GM23248 (cell line): ENCODE results near the gene NUP214. TPM values are rescaled to one million over a fixed set of nuclear protein-coding genes. Genes with fewer than 3 reads are reported as not detected.

Experiments
- DNase-seq: peaks from one replicate; pipeline ENCODE4 v3.0.0-alpha.2; 2015
- H2AFZ ChIP-seq: fragments of 200-600 bp; sonication (generic); 2 replicates; pipeline ENCODE4 v1.6.1; 2016; ENCODE audit warnings: antibody characterized with exemption
- H3F3A ChIP-seq: fragments of 200-600 bp; sonication (generic); 2 replicates; pipeline ENCODE4 v1.6.1; 2016; ENCODE audit warnings: mild to moderate bottlenecking, antibody characterized with exemption, mixed run types; ENCODE audit not compliant: insufficient read depth
- H3K27ac ChIP-seq: fragments of 200-600 bp; sonication (generic); 2 replicates; pipeline ENCODE4 v1.5.1; 2016; ENCODE audit warnings: mild to moderate bottlenecking
- H3K27me3 ChIP-seq: fragments of 200-600 bp; sonication (generic); replicated peaks from 2 replicates; pipeline ENCODE4 v1.6.1; 2016; ENCODE audit warnings: mild to moderate bottlenecking; ENCODE audit not compliant: insufficient read depth
- H3K36me3 ChIP-seq: fragments of 200-600 bp; sonication (generic); 2 replicates; pipeline ENCODE4 v1.6.1; 2016; ENCODE audit warnings: low read depth, mild to moderate bottlenecking
- H3K4me1 ChIP-seq: fragments of 200-600 bp; sonication (generic); 2 replicates; pipeline ENCODE4 v1.6.1; 2016; ENCODE audit warnings: mild to moderate bottlenecking; ENCODE audit not compliant: insufficient read depth
- H3K4me2 ChIP-seq: fragments of 200-600 bp; sonication (generic); one replicate; pipeline ENCODE4 v1.6.1; 2016; ENCODE audit warnings: mild to moderate bottlenecking; ENCODE audit not compliant: unreplicated experiment
- H3K4me3 ChIP-seq: fragments of 200-600 bp; sonication (generic); 2 replicates; pipeline ENCODE4 v1.5.1; 2016; ENCODE audit warnings: mild to moderate bottlenecking
- H3K79me2 ChIP-seq: fragments of 200-600 bp; sonication (generic); 2 replicates; pipeline ENCODE4 v1.6.1; 2016; ENCODE audit warnings: mild to moderate bottlenecking; ENCODE audit not compliant: insufficient read depth
- H3K9ac ChIP-seq: fragments of 200-600 bp; sonication (generic); 2 replicates; pipeline ENCODE4 v1.6.1; 2016; ENCODE audit warnings: mild to moderate bottlenecking
- H3K9me2 ChIP-seq: fragments of 200-600 bp; sonication (generic); 2 replicates; pipeline ENCODE4 v1.6.1; 2016; ENCODE audit warnings: mixed run types, mild to moderate bottlenecking, moderate library complexity; ENCODE audit not compliant: insufficient read depth
- H3K9me3 ChIP-seq: fragments of 200-600 bp; sonication (generic); one replicate; pipeline ENCODE4 v1.6.1; 2017; ENCODE audit warnings: low read depth
- H4K20me1 ChIP-seq: fragments of 200-600 bp; sonication (generic); 2 replicates; pipeline ENCODE4 v1.6.0; 2016; ENCODE audit not compliant: insufficient read depth
- EZH2 ChIP-seq: fragments of 200-600 bp; sonication (generic); IDR thresholded peaks from 2 replicates; pipeline ENCODE4 v1.6.1; 2018; ENCODE audit warnings: antibody characterized with exemption, mild to moderate bottlenecking; ENCODE audit not compliant: insufficient read depth, poor library complexity, severe bottlenecking
- EZH2phosphoT487 ChIP-seq: fragments of 200-600 bp; sonication (generic); IDR thresholded peaks from 2 replicates; pipeline ENCODE4 v1.6.1; 2018; ENCODE audit warnings: antibody characterized with exemption, moderate library complexity, mild to moderate bottlenecking, low read depth; ENCODE audit not compliant: insufficient read depth
- WGBS, 2 experiments: methylation state at CpG; one replicate each; pipeline ENCODE4 v1.1.6; 2015 to 2017; ENCODE audit warnings: low lambda C conversion rate in 2 of 2, low coverage in 1 of 2; ENCODE audit errors: missing lambda C conversion rate in 2 of 2; 5-methylcytosine and 5-hydroxymethylcytosine counted together
- in situ Hi-C: fragments of 300-500 bp; cut with MboI; formaldehyde crosslinking; loops from 2 replicates; pipeline ENCODE4 v1.15.0; 2020
- polyA plus RNA-seq: library from polyadenylated mRNA; unstranded; fragments of >200 nt; fragmentation: Nextera tagmentation; extraction: Ambion mirVana; gene quantifications from 2 replicates; pipeline ENCODE4 v1.2.1, GENCODE V29; 2016
- total RNA-seq: library from RNA; depleted of rRNA; stranded (reverse); fragments of >200 nt; shearing (Covaris generic); gene quantifications from 2 replicates; pipeline ENCODE4 v1.2.3, GENCODE V29; 2014

Gene NUP214
- total and polyA plus RNA-seq, 2 experiments from 2014 or later, result 13.1 to 14.3 TPM

GRCh38 chr9:131226226-131226625 is 100.8 kb downstream of the NUP214 start:
- Histone ChIP-seq H3K9ac (no peak overlapping the region), H3K79me2 (no peaks in the 10 kb centered on the region), H3K4me3 (no peak overlapping the region), H3K4me1 (no peaks in the 10 kb centered on the region), H3K9me2 (no peaks in the 10 kb centered on the region), H3K36me3 (peaks cover 8% of the 10 kb centered on the region; the same call in 1 of the 2 replicates), H3K27me3 (no peaks in the 10 kb centered on the region), H3K9me3 (no peaks in the 10 kb centered on the region), H3K4me2 (no peak overlapping the region), H3K27ac (no peak overlapping the region), H4K20me1 (no peaks in the 10 kb centered on the region), H3F3A (no peaks in the 10 kb centered on the region), H2AFZ (no peak overlapping the region)
- no peak for DNase-seq
- no peak for TF ChIP-seq EZH2phosphoT487
- no peak for TF ChIP-seq EZH2
- in situ Hi-C loops, result no loop called here
- WGBS, 2 experiments, result 96 to 100% methylated on average over 3 of the region's 3 CpGs

GRCh38 chr9:131227112-131227958 is 101.9 kb downstream of the NUP214 start:
- no peak for TF ChIP-seq EZH2phosphoT487
- TF ChIP-seq EZH2, result no peak

GRCh38 chr9:131227959-131228460 is 102.6 kb downstream of the NUP214 start:
- Histone ChIP-seq H2AFZ (no peak overlapping the region), H3K79me2 (no peaks in the 10 kb centered on the region), H3K9me2 (no peaks in the 10 kb centered on the region), H3K4me3 (no peak overlapping the region), H3K27me3 (no peaks in the 10 kb centered on the region), H3F3A (no peaks in the 10 kb centered on the region), H3K36me3 (peaks cover 8% of the 10 kb centered on the region; the same call in 1 of the 2 replicates), H3K9ac (no peak overlapping the region), H3K4me1 (no peaks in the 10 kb centered on the region), H3K4me2 (no peak overlapping the region), H4K20me1 (no peaks in the 10 kb centered on the region), H3K27ac (no peak overlapping the region), H3K9me3 (no peaks in the 10 kb centered on the region)
- 86 to 92% methylated on average over 9 of the region's 9 CpGs for WGBS, 2 experiments
- DNase-seq, result no peak
- in situ Hi-C loops, result no loop called here
- TF ChIP-seq EZH2phosphoT487, result no peak
- TF ChIP-seq EZH2, result no peak

More at GRCh38 chr9:131227112-131227958, 101.9 kb downstream of the NUP214 start:
- Histone ChIP-seq H3K79me2 (no peaks in the 10 kb centered on the region), H3K9ac (no peak overlapping the region), H3K36me3 (peaks cover 8% of the 10 kb centered on the region; the same call in 1 of the 2 replicates), H3K4me2 (no peak overlapping the region), H3K4me3 (no peak overlapping the region), H3K9me2 (no peaks in the 10 kb centered on the region), H4K20me1 (no peaks in the 10 kb centered on the region), H3K27me3 (no peaks in the 10 kb centered on the region), H3F3A (no peaks in the 10 kb centered on the region), H2AFZ (no peak overlapping the region), H3K27ac (no peak overlapping the region), H3K4me1 (no peaks in the 10 kb centered on the region), H3K9me3 (no peaks in the 10 kb centered on the region)
- WGBS, 2 experiments, result 72 to 73% methylated on average over 9 of the region's 9 CpGs
- in situ Hi-C loops, result no loop called here
- DNase-seq, result no peak

- in situ Hi-C loops, result no loop called here
- peaks cover 8% of the 10 kb centered on the region for H3K36me3 ChIP-seq
- no peak overlapping the region for H3K4me2 ChIP-seq
- no peak overlapping the region for H3K27ac ChIP-seq
- H3K9me3 ChIP-seq, result no peaks in the 10 kb centered on the region
- H3K79me2 ChIP-seq, result no peaks in the 10 kb centered on the region
- H3K9ac ChIP-seq, result no peak overlapping the region
- no peak for DNase-seq
- no peak overlapping the region for H3K4me3 ChIP-seq
- TF ChIP-seq EZH2, result no peak
- no peak for TF ChIP-seq EZH2phosphoT487
- no peaks in the 10 kb centered on the region for H3K27me3 ChIP-seq
- H4K20me1 ChIP-seq, result no peaks in the 10 kb centered on the region
- no peaks in the 10 kb centered on the region for H3K9me2 ChIP-seq
- no peak overlapping the region for H2AFZ ChIP-seq
- 89 to 94% methylated on average over 8 of the region's 8 CpGs for WGBS, 2 experiments
- no peaks in the 10 kb centered on the region for H3K4me1 ChIP-seq
- H3F3A ChIP-seq, result no peaks in the 10 kb centered on the region
Observed at GRCh38 chr9:131228988-131229387, 103.6 kb downstream of the NUP214 start.
